AG04450 (cell line): ENCODE data around the gene CAMKV. TPM values are rescaled to one million over a fixed set of nuclear protein-coding genes. Genes with fewer than 3 reads are reported as not detected.

Source experiments
- CTCF ChIA-PET: fragments of 300-600, 350-600 bp; formaldehyde crosslinking; extraction: SDS; loops from one replicate; lab custom pipeline; 2022; ENCODE audit warnings: antibody characterized with exemption, inconsistent platforms; lab: Charles Lee
- POLR2A ChIA-PET: fragments of 350-600 bp; formaldehyde crosslinking; extraction: SDS; loops from one replicate; lab custom pipeline; 2021; ENCODE audit warnings: antibody characterized with exemption, inconsistent platforms; lab: Yijun Ruan, JAX
- DNase-seq: peaks from one replicate; pipeline ENCODE4 v3.0.0-alpha.2; 2011; ENCODE audit warnings: low read depth, low spot score
- H3K27ac ChIP-seq: one replicate; pipeline ENCODE4 v1.5.1; 2012; ENCODE audit warnings: low read depth, low read length, control low read depth
- H3K27me3 ChIP-seq: one replicate; pipeline ENCODE4 v1.6.0; 2012; ENCODE audit warnings: low read length; ENCODE audit not compliant: control insufficient read depth, insufficient read depth
- H3K4me3 ChIP-seq: 2 replicates; pipeline ENCODE4 v1.5.1; 2011; ENCODE audit warnings: mild to moderate bottlenecking, low read depth, low read length, control low read depth
- H3K9me3 ChIP-seq: 2 replicates; pipeline ENCODE4 v1.5.1; 2012; ENCODE audit warnings: low read length; ENCODE audit not compliant: control insufficient read depth, insufficient read depth
- CTCF ChIP-seq: IDR thresholded peaks from 2 replicates; pipeline ENCODE4 v1.5.1; 2011; ENCODE audit warnings: low read depth, low read length, control low read depth, inconsistent platforms
- polyA plus RNA-seq: library from polyadenylated mRNA; depleted of rRNA; stranded (reverse); fragments of >200 nt; gene quantifications from 2 replicates; pipeline ENCODE4 v1.2.3, GENCODE V29; 2011

Gene CAMKV
- polyA plus RNA-seq, 1 experiment, result not detected

DNA sequence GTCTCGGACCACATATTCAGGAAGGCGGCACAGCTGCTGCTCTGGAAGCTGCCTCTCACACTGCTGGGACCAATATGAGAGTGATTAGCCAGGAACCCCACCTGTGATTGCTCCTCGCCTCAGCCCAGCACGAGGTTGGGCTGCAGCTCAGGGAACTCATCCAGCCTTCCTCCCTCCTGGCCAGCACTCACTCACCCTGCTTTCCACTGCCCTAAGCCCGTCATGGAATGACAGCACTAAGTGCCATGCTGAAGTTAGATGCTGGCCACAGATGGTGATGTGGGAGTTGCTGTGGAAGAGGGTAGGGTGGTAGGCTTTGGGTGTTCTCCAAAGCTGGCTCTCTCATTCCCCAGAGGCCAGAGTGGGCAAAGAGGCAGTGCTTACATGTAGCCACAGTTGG, 26.6 kb upstream of the CAMKV start:
- no peak overlapping the region for H3K4me3 ChIP-seq
- no peak overlapping the region for H3K27ac ChIP-seq
- TF ChIP-seq CTCF, result no peak
- no peak for DNase-seq
- ChIA-PET CTCF (no interaction called here), POLR2A (no interaction called here)
- H3K27me3 ChIP-seq, result no peaks in the 10 kb centered on the region
- no peaks in the 10 kb centered on the region for H3K9me3 ChIP-seq

- DNase-seq, result no peak
- no peaks in the 10 kb centered on the region for H3K9me3 ChIP-seq
- no peaks in the 10 kb centered on the region for H3K27me3 ChIP-seq
- POLR2A ChIA-PET, result no interaction called here
- H3K27ac ChIP-seq, result no peak overlapping the region
- CTCF ChIA-PET, result no interaction called here
- no peak for TF ChIP-seq CTCF
- H3K4me3 ChIP-seq, result no peak overlapping the region
These were observed 26.1 kb upstream of the CAMKV start for GRCh38 chr3:49895791-49896190.

DNA sequence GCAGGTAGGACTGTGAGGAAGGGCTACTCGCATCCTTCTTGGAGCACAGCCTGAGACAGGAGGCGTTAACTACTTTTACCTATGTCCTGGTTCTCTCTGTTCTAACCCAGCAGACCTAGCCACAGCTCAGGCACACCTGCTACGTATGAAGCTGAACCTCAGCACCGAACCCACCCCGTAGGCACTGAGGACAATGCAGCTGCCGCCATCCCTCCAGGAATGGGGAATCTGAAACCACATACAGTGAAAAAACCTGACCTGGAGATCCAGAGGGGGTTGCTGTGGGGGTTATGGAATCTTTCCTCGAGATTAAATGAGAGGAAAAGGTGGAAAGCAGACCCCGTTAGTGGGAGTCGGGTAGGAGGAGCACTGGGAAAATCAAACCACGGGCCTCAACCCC, 19.6 kb upstream of the CAMKV start:
- no peak for DNase-seq
- CTCF ChIA-PET, result interaction anchor here (0.9 kb wide), 1 partner anchor 50 kb away, joined by 3 read pairs; no protein-coding TSS in a partner anchor
- POLR2A ChIA-PET, result no interaction called here
- no peaks in the 10 kb centered on the region for H3K27me3 ChIP-seq
- H3K27ac ChIP-seq, result no peak overlapping the region
- H3K9me3 ChIP-seq, result no peaks in the 10 kb centered on the region
- TF ChIP-seq CTCF, result no peak
- H3K4me3 ChIP-seq, result no peak overlapping the region

DNA sequence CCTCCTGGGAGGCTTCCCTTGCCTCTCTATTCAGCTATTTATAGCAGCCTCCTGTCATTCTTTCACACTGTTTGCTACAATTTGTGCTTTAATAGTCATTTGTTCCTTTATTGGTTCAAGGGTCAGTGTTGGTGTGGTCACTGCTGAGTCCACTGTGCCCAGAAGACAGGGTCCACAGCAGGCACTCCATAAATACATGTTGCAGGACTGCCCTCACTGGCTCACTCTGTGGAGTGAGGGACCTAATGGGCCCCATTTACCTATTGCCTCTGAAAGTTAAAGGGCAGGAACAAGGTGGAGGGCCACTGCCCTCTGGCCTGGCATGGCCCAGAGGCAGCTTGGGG, 17.2 kb upstream of the CAMKV start:
- ChIA-PET POLR2A (no interaction called here), CTCF (no interaction called here)

GRCh38 chr3:49883998-49884397, 14.3 kb upstream of the CAMKV start:
- Histone ChIP-seq H3K27ac (no peak overlapping the region), H3K4me3 (no peak overlapping the region), H3K27me3 (peaks cover 26% of the 10 kb centered on the region), H3K9me3 (no peaks in the 10 kb centered on the region)
- ChIA-PET POLR2A (interaction anchor here (0.6 to 1.4 kb wide), 2 partner anchors 56 to 369 kb away, joined by 3 read pairs; partner anchors contain the start of gene RBM6), CTCF (no interaction called here)
- no peak for DNase-seq
- no peak for TF ChIP-seq CTCF

More for the DNA sequence above, 17.2 kb upstream of the CAMKV start:
- TF ChIP-seq CTCF, result no peak
- Histone ChIP-seq H3K9me3 (no peaks in the 10 kb centered on the region), H3K27me3 (peaks cover 12% of the 10 kb centered on the region), H3K4me3 (no peak overlapping the region), H3K27ac (no peak overlapping the region)
- DNase-seq, result no peak
